Dedifferentiated amniotic fluid mesenchymal stem cell (primary cell): Measurements from ENCODE around the gene CCSER1.
"Not testable (repeated sequence)": the region's sequence is repeated elsewhere in the genome, so short reads cannot be mapped to it uniquely, and the experiment has no call there.

ENCODE experiments used
- DNase-seq: peaks from one replicate; pipeline ENCODE4 v3.0.0-alpha.2; 2016; ENCODE audit errors: extremely low spot score

CCSER1 gene

GRCh38 chr4:91282217-91282616 lies 1155.0 kb downstream of the CCSER1 start:
- no peak for DNase-seq

GRCh38 chr4:91283726-91284230 lies 1156.6 kb downstream of the CCSER1 start:
- no peak for DNase-seq

- DNase-seq = no peak
Measured at GRCh38 chr4:91284480-91284879, 1157.3 kb downstream of the CCSER1 start.

- no peak for DNase-seq
Measured at GRCh38 chr4:91285487-91285886, 1158.3 kb downstream of the CCSER1 start.

GRCh38 chr4:91288702-91289311 lies 1161.6 kb downstream of the CCSER1 start:
- DNase-seq = no peak

GRCh38 chr4:91298156-91298700 lies 1171.0 kb downstream of the CCSER1 start:
- no peak for DNase-seq

- no peak for DNase-seq
Measured at GRCh38 chr4:91298824-91299223, 1171.6 kb downstream of the CCSER1 start.

GRCh38 chr4:91302120-91302519 lies 1174.9 kb downstream of the CCSER1 start:
- DNase-seq = no peak

GRCh38 chr4:91304292-91304691 lies 1177.1 kb downstream of the CCSER1 start:
- DNase-seq = no peak

GRCh38 chr4:91317434-91317833 lies 1190.2 kb downstream of the CCSER1 start:
- no peak for DNase-seq

GRCh38 chr4:91319556-91320268 lies 1192.5 kb downstream of the CCSER1 start:
- DNase-seq = no peak

GRCh38 chr4:91322961-91323360 lies 1195.8 kb downstream of the CCSER1 start:
- DNase-seq = no peak

GRCh38 chr4:91325495-91325894 lies 1198.3 kb downstream of the CCSER1 start:
- DNase-seq = no peak

GRCh38 chr4:91326167-91326566 lies 1199.0 kb downstream of the CCSER1 start:
- not testable (repeated sequence) for DNase-seq

GRCh38 chr4:91330555-91331137 lies 1203.5 kb downstream of the CCSER1 start:
- no peak for DNase-seq

- no peak for DNase-seq
Measured at GRCh38 chr4:91340822-91341221, 1213.6 kb downstream of the CCSER1 start.

- no peak for DNase-seq
Measured at GRCh38 chr4:91345632-91346031, 1218.4 kb downstream of the CCSER1 start.

GRCh38 chr4:91356496-91356895 lies 1229.3 kb downstream of the CCSER1 start:
- DNase-seq = not testable (repeated sequence)

GRCh38 chr4:91358016-91358415 lies 1230.8 kb downstream of the CCSER1 start:
- DNase-seq = not testable (repeated sequence)

GRCh38 chr4:91358621-91359020 lies 1231.4 kb downstream of the CCSER1 start:
- DNase-seq = not testable (repeated sequence)

- DNase-seq = no peak
Measured at GRCh38 chr4:91359041-91360031, 1232.1 kb downstream of the CCSER1 start.
